ENCODE data around the gene MEOX1. TPM values are rescaled to one million over a fixed set of nuclear protein-coding genes. Genes with fewer than 3 reads are reported as not detected.

The MEOX1 gene
- total RNA-seq, 1 donor from 2014 or later = 0.10 TPM

GRCh38 chr17:43662413-43663141 is 855 bp upstream of the MEOX1 start:
- H3K27ac Mint-ChIP-seq = peak overlapping the region; percentile 6
- intact Hi-C loops (cut with micrococcal nuclease) = no loop called here
- DNase-seq (ENCODE audit: low spot score) = no peak
- no peaks in the 10 kb centered on the region for H3K36me3 Mint-ChIP-seq (ENCODE audit: low read depth)
- no peak overlapping the region for H3K4me3 Mint-ChIP-seq
- H3K4me1 Mint-ChIP-seq (ENCODE audit: low read depth) = peaks cover 16% of the 10 kb centered on the region
- H3K27me3 Mint-ChIP-seq (ENCODE audit: insufficient read depth) = peaks cover 8% of the 10 kb centered on the region
- H3K9me3 Mint-ChIP-seq = no peaks in the 10 kb centered on the region

GRCh38 chr17:43660816-43661493 is 767 bp downstream of the MEOX1 start:
- H3K4me3 Mint-ChIP-seq = no peak overlapping the region
- peaks cover 25% of the 10 kb centered on the region for H3K4me1 Mint-ChIP-seq (ENCODE audit: low read depth)
- no peaks in the 10 kb centered on the region for H3K36me3 Mint-ChIP-seq (ENCODE audit: low read depth)
- no peak overlapping the region for H3K27ac Mint-ChIP-seq
- intact Hi-C loops (cut with micrococcal nuclease) = no loop called here
- H3K9me3 Mint-ChIP-seq = no peaks in the 10 kb centered on the region
- H3K27me3 Mint-ChIP-seq (ENCODE audit: insufficient read depth) = peaks cover 12% of the 10 kb centered on the region
- DNase-seq (ENCODE audit: low spot score) = no peak

DNA sequence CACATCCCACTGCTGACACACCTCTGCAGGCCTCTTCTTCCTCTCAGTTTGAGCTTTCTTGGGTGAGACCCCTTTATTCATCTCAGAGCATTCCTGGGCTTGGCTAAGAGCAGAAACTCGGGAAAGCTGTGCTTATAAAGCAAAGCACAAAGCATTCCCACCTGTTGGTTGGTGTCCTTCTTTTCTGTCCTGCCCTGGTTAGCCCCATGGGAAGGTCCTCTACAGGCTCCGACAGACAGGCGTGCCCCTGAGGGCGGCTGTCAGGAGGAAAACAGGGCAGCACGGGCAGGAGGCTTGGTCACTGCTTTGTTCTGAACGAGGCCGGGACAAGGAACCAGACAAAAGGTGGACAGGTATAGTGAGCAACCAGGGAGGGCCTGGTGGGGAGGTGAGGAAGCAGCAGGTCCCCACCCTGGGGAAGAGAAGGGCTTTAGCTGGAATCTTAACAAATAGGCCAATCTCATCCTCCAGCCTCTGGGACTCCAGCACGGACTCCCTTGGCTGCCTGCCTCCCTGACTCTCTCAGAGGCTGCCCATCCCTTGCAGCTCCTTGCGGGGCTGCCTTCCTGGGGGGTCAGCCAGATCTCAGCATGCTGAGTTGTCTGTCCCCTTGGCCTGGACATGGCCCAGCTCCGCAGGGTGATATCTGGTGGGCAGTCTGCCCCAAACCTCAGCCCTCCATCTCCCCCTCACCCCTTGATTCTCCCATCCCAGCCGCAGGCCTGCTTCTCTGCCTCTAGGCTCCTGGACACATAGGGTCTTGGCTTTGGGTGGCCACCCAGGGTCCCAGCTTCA is 1.7 kb downstream of the MEOX1 start:
- Mint-ChIP-seq H3K36me3 (ENCODE audit: low read depth) (no peaks in the 10 kb centered on the region), H3K4me3 (no peak overlapping the region), H3K9me3 (no peaks in the 10 kb centered on the region), H3K4me1 (ENCODE audit: low read depth) (peaks cover 29% of the 10 kb centered on the region), H3K27me3 (ENCODE audit: insufficient read depth) (peaks cover 12% of the 10 kb centered on the region), H3K27ac (no peak overlapping the region)
- no peak for DNase-seq (ENCODE audit: low spot score)
- intact Hi-C loops (cut with micrococcal nuclease) = no loop called here

DNA sequence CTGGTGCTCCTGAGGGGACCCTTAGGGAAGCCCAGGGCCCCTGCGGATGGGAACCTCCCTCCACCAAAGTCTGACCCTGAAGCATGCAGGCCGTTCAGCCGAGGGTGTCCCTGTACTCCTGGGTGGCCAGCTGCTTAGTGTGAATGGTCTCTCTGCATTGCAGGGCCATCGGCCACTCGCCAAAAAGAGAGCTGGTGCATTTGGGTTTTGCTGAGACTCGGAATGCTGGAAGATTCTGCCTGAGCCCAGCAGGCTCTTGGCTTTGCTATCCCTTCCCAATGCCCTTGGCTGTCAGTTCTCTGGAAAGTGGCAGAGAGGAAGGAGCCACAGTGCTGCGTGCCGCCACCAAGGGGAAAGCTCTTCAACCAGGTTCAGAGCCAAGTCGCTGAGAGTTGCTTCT is 2.8 kb downstream of the MEOX1 start:
- intact Hi-C loops (cut with micrococcal nuclease) = no loop called here
- H3K27me3 Mint-ChIP-seq (ENCODE audit: insufficient read depth) = peaks cover 12% of the 10 kb centered on the region
- H3K4me1 Mint-ChIP-seq (ENCODE audit: low read depth) = peaks cover 29% of the 10 kb centered on the region
- no peak overlapping the region for H3K4me3 Mint-ChIP-seq
- H3K36me3 Mint-ChIP-seq (ENCODE audit: low read depth) = no peaks in the 10 kb centered on the region
- no peaks in the 10 kb centered on the region for H3K9me3 Mint-ChIP-seq
- no peak for DNase-seq (ENCODE audit: low spot score)
- H3K27ac Mint-ChIP-seq = no peak overlapping the region

- intact Hi-C loops (cut with micrococcal nuclease) = no loop called here
- Mint-ChIP-seq H3K27me3 (ENCODE audit: insufficient read depth) (peaks cover 11% of the 10 kb centered on the region), H3K36me3 (ENCODE audit: low read depth) (no peaks in the 10 kb centered on the region), H3K27ac (no peak overlapping the region), H3K9me3 (no peaks in the 10 kb centered on the region), H3K4me3 (no peak overlapping the region), H3K4me1 (ENCODE audit: low read depth) (peaks cover 13% of the 10 kb centered on the region)
- no peak for DNase-seq (ENCODE audit: low spot score)
These were observed 5.9 kb downstream of the MEOX1 start for GRCh38 chr17:43655693-43656255.

GRCh38 chr17:43652124-43652480 is 9.6 kb downstream of the MEOX1 start:
- peaks cover 13% of the 10 kb centered on the region for H3K4me1 Mint-ChIP-seq (ENCODE audit: low read depth)
- H3K36me3 Mint-ChIP-seq (ENCODE audit: low read depth) = no peaks in the 10 kb centered on the region
- no peak overlapping the region for H3K4me3 Mint-ChIP-seq
- intact Hi-C loops (cut with micrococcal nuclease) = no loop called here
- H3K27ac Mint-ChIP-seq = no peak overlapping the region
- no peak for DNase-seq (ENCODE audit: low spot score)
- peaks cover 10% of the 10 kb centered on the region for H3K27me3 Mint-ChIP-seq (ENCODE audit: insufficient read depth)
- H3K9me3 Mint-ChIP-seq = no peaks in the 10 kb centered on the region

- Mint-ChIP-seq H3K9me3 (no peaks in the 10 kb centered on the region), H3K36me3 (ENCODE audit: low read depth) (no peaks in the 10 kb centered on the region), H3K27me3 (ENCODE audit: insufficient read depth) (peaks cover 17% of the 10 kb centered on the region), H3K27ac (no peak overlapping the region), H3K4me3 (no peak overlapping the region), H3K4me1 (ENCODE audit: low read depth) (no peaks in the 10 kb centered on the region)
- DNase-seq (ENCODE audit: low spot score) = no peak
- intact Hi-C loops (cut with micrococcal nuclease) = no loop called here
These were observed 11.3 kb downstream of the MEOX1 start for GRCh38 chr17:43650471-43650870.

DNA sequence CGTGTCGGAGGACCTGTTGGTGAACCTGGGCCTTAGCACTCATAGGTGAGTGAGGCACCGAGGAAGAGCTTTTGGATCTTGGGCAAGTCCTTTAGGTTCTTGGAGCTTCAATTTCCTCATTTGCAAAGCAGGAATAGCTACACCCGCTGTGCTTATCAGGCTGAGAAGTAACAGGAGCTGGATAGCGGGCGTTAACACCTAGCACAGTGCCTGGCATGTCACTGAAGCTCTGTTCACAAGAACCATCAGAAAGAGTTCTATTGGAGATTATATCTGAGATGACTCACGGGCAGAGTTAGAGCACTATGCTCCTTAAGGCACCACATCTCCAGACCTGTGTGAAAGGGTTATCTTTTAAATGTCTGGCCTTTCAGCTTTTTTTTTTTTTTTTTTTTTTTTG is 12.8 kb downstream of the MEOX1 start:
- Mint-ChIP-seq H3K4me1 (ENCODE audit: low read depth) (no peaks in the 10 kb centered on the region), H3K9me3 (no peaks in the 10 kb centered on the region), H3K27ac (no peak overlapping the region)

DNA sequence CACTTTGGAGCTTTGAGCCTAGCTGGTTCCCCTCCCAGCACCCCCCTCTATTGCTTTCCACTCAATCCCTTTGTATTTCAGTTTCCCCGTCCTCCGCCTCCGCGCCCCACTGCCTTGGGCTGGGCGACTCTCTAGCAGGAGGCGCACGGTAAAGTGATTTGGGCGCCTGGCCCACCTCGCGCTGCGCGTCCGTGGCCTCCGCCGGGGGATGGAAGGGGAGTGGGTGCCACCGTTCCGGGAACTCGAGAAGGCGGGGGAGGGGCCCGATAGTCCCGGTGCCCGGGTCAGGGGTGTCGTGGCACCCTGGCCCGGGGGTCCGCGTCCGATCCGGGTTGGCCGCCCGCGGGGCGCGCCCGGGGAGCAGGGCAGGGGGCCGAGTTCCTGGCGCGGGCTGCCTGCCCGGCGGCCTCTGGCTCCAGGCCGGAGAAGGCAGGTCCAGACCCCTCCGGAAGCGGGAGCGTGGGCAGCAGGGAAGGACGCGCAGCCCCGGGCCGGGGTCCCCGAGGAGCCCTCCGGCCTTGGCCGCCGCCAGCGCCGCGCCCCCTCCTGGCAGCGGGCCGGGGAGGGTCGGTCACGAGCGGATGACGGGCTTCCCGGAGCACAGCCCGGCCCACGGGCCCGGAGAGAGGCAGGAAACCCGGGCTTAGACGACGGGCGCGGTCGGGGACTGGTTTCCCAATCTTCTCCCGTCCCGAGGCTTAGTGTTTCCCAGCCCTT is 15.8 kb downstream of the MEOX1 start:
- H3K27ac Mint-ChIP-seq = no peak overlapping the region
- DNase-seq (ENCODE audit: low spot score) = no peak
- no peaks in the 10 kb centered on the region for H3K9me3 Mint-ChIP-seq
- H3K4me1 Mint-ChIP-seq (ENCODE audit: low read depth) = no peaks in the 10 kb centered on the region
- intact Hi-C loops (cut with micrococcal nuclease) = no loop called here
- no peaks in the 10 kb centered on the region for H3K36me3 Mint-ChIP-seq (ENCODE audit: low read depth)
- no peak overlapping the region for H3K4me3 Mint-ChIP-seq
- H3K27me3 Mint-ChIP-seq (ENCODE audit: insufficient read depth) = peaks cover 25% of the 10 kb centered on the region

More for the DNA sequence above, 12.8 kb downstream of the MEOX1 start:
- DNase-seq (ENCODE audit: low spot score) = no peak
- H3K27me3 Mint-ChIP-seq (ENCODE audit: insufficient read depth) = peaks cover 26% of the 10 kb centered on the region
- H3K4me3 Mint-ChIP-seq = no peak overlapping the region
- intact Hi-C loops (cut with micrococcal nuclease) = no loop called here
- H3K36me3 Mint-ChIP-seq (ENCODE audit: low read depth) = no peaks in the 10 kb centered on the region

- DNase-seq (ENCODE audit: low spot score) = no peak
- H3K9me3 Mint-ChIP-seq = no peaks in the 10 kb centered on the region
- no peaks in the 10 kb centered on the region for H3K36me3 Mint-ChIP-seq (ENCODE audit: low read depth)
- H3K27ac Mint-ChIP-seq = no peak overlapping the region
- intact Hi-C loops (cut with micrococcal nuclease) = no loop called here
- H3K4me3 Mint-ChIP-seq = no peak overlapping the region
- H3K4me1 Mint-ChIP-seq (ENCODE audit: low read depth) = no peaks in the 10 kb centered on the region
- peaks cover 25% of the 10 kb centered on the region for H3K27me3 Mint-ChIP-seq (ENCODE audit: insufficient read depth)
These were observed 16.3 kb downstream of the MEOX1 start for GRCh38 chr17:43645450-43645764.

DNA sequence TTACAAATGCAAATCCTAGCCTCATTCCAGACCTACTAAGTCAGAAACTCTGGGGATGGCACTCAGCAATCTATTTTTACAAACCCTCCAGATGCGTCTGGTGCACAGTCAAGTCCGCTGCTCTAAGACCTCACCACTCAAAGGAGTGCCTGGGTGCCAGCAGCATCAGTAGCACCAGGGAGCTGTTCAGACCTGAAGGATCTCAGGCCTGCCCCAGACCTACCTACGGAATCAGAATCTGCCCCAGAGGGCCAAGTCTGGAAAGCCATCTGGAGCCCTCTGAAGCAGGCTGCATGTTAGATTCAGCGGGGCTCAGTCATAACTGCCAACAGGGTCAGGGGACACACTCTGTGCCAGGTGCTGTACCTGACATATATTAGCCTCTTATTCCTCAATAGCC is 17.6 kb downstream of the MEOX1 start:
- H3K27ac Mint-ChIP-seq = no peak overlapping the region
- no peaks in the 10 kb centered on the region for H3K9me3 Mint-ChIP-seq
- intact Hi-C loops (cut with micrococcal nuclease) = no loop called here
- H3K4me1 Mint-ChIP-seq (ENCODE audit: low read depth) = no peaks in the 10 kb centered on the region
- peaks cover 27% of the 10 kb centered on the region for H3K27me3 Mint-ChIP-seq (ENCODE audit: insufficient read depth)
- no peaks in the 10 kb centered on the region for H3K36me3 Mint-ChIP-seq (ENCODE audit: low read depth)
- no peak for DNase-seq (ENCODE audit: low spot score)
- H3K4me3 Mint-ChIP-seq = no peak overlapping the region

DNA sequence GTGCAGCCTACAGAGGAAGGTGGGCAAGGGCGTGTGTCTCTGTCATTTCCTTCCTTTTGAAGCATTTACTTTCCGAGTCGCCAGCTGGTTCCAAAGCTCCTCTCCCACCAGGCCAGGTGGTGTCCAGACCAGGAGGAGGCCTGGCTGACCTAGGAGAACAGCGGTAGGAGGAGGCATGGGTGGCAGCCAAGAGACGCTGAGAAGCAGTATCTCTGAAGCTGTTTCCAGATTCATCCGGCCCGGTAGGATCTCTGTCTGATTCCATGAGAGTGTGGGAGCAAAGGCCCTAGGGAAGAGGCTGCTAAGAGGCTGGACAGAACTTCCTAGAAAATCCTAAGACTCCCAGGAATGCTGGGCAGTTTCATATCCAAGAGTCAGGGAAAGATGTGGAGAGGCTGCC is 20.3 kb downstream of the MEOX1 start:
- H3K9me3 Mint-ChIP-seq = no peaks in the 10 kb centered on the region
- intact Hi-C loops (cut with micrococcal nuclease) = no loop called here
- H3K4me3 Mint-ChIP-seq = no peak overlapping the region
- no peaks in the 10 kb centered on the region for H3K4me1 Mint-ChIP-seq (ENCODE audit: low read depth)
- H3K36me3 Mint-ChIP-seq (ENCODE audit: low read depth) = no peaks in the 10 kb centered on the region
- peaks cover 20% of the 10 kb centered on the region for H3K27me3 Mint-ChIP-seq (ENCODE audit: insufficient read depth)
- no peak overlapping the region for H3K27ac Mint-ChIP-seq
- DNase-seq (ENCODE audit: low spot score) = no peak

Data from activated T-helper 1 cell treated with anti-CD3 and anti-CD28 coated beads, Interleukin-12 subunit alpha, Interleukin-12 subunit beta, Interleukin-2, Interleukin-4 antibody, amounts not matched to agents 30 ng/mL and 10 ng/mL and 1 ng/mL, durations not matched to agents 14 hours and 24 hours and 36 hours (primary cell).